NCI-H226 (cell line): Measurements from ENCODE around the gene PKP1.
"Not testable (repeated sequence)": the region's sequence is repeated elsewhere in the genome, so short reads cannot be mapped to it uniquely, and the experiment has no call there.

ENCODE experiments used
- DNase-seq: peaks from one replicate; pipeline ENCODE4 v3.0.0-alpha.2; 2015

The PKP1 gene

GRCh38 chr1:201282931-201283829, at the start of gene PKP1:
TSS of gene PKP1 (plus strand) at chr1:201283506. CDS start at chr1:201283703, 197 bp downstream.
- no peak for DNase-seq

- not testable (repeated sequence) for DNase-seq
Measured at GRCh38 chr1:201239646-201240045, 43.7 kb upstream of the PKP1 start.

- no peak for DNase-seq
Measured at GRCh38 chr1:201240171-201240570, 43.1 kb upstream of the PKP1 start.

GRCh38 chr1:201241736-201242135, 41.6 kb upstream of the PKP1 start:
- DNase-seq = no peak

- DNase-seq = no peak
Measured at GRCh38 chr1:201245082-201245481, 38.2 kb upstream of the PKP1 start.

- no peak for DNase-seq
Measured at GRCh38 chr1:201248721-201249559, 34.4 kb upstream of the PKP1 start.

DNA sequence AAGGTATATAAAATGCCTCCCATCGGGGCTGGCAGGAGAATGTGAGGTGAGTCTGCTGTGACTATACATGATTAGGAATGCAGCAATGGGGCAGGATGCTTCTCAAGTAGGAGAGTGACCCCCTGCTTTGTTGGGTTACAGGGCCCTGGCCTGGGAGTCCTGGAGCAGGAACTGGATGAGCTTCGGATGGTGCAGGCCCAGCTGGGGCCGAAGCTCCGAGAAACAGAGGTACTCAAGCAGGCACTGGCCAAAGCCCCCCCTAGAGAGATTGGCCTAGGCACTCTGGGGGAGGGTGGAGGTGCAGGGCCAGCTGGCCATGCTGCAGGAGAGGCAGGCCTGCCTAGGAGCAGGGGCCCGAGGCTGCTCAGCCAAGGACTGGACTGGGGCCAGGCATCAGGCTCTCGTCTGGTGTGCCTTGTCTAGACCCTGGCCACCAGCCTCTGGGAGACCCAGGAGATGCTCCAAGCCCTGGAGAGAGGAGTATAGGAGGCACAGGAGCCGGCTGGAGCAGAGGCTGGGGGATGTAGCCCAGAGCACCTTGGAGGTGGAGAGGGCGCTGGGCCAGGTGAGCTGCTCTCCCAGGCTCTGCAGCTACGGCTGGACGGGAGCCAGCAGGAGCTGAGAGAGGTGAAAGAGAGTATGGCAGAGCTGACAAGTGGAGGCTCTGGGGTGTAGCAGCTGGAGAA, 32.8 kb upstream of the PKP1 start:
- no peak for DNase-seq

DNA sequence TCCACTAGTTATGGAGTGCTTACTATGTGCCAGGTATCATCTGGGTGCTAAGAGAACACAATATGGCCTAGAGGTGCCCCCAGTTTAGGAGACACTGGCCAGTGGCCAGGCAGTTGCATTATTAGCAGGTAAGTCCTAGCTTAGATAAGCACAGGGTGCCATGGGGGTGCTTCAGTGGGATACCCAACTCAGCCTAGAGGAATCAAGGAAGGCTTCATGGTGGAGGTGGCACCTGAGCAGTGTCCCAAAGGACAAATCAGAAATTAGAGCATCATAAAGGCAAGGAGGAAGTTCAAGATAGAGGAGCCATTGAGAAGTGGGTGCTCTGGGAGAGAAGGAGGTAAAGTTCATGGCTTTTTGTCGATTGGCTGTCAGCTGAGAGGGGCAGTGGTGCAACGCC, 31.9 kb upstream of the PKP1 start:
- DNase-seq = no peak

DNA sequence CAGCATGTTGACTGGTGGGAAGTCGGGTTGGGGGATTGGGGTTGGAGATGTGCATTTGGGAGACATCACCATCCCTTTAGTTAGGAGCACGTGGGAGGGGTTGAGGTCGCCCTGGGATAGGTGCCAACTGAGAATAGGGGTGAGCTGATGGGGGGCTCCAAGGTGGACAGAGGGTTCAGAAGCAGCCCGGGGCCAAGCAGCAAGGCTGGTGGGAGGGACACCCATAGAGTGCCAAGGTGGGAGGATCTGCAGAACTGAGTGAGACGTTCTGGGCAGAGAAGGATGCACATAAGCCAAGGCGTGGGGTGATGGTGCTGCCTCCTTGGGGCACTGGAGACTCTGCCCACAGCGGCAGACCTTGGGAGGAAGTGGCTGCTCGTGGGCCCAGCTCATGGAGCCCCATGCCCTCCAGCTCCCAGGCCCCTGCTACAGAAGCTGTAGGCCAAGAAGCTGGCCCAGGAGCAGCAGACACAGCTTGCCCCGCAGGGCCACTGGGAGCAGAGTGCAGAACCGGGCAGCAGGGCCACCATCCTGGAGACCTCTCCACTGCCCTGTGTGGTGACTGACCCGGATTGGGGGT, 31.4 kb upstream of the PKP1 start:
- no peak for DNase-seq

GRCh38 chr1:201252944-201253371, 30.3 kb upstream of the PKP1 start:
- no peak for DNase-seq

- no peak for DNase-seq
Measured at GRCh38 chr1:201253411-201253810, 29.9 kb upstream of the PKP1 start.

DNA sequence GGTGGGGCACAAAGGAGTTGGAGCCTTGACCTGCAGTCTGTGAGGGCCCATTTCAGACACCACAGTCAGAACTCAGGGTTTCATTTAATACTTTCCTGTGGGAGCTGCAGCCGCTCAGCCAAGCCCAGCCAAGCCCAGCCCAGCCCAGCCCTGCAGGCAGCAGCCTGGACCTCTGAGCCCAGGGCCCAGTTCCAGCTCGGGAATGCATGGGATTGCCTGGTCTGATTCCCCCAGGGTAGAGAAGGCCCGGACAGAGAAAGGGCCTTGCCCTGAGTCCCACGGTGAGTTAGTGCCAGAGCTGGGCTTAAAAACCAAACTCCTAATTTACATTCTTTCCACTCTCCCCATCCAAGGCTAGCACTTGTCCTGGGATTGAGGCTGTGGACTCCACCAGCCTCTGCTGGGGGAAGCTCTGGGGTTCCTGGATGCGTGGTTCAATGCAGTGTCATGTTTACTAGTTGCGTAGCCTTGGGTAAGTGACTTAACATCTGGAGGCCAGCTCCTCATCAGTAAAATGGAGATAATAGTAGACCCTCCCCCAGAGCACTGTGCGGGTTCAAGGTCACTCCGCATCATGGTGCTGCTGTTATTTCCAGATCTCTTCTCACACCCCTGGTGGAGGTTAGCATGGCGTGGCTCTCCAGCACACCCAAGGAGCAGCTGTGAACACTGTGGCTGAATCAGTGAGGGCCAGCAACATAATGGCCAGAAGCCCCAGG, 29.2 kb upstream of the PKP1 start:
- no peak for DNase-seq

GRCh38 chr1:201254625-201255478, 28.5 kb upstream of the PKP1 start:
- no peak for DNase-seq

DNA sequence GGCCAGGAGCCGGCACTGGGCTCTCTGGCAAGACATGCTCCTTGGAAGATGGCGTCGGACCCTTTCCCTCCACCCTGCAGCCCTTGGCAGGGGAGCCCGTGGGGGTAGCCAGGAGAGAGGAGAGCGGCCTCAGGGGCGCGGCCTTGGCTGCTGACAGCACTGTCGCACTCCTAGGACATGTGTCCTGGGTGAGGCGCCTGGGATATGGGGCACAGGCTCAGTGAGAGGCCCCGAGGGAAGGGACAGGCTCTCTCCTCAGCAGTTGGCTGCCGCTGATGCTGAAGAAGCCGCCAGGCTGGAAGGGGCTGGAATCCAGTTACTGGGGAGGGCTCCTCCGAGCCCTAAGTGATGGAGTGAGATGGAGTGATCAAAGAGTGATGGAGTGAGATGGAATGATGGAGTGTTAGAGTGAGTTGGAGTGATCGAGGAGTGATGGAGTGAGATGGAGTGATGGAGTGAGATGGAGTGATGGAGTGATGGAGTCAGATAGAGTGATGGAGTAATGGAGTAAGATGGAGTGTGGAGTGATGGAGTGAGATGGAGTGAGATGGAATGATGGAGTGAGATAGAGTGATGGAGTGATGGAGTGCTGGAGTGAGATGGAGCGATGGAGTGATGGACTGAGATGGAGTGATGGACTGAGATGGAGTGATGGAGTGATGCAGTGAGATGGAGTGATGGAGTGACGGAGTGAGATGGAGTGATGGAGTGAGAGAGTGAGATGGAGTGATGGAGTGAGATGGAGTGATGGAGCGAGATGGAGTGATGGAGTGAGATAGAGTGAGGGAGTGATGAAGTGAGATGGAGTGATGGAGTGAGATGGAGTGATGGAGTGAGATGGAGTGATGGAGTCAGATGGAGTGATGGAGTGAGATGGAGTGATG, 27.6 kb upstream of the PKP1 start:
- no peak for DNase-seq

- DNase-seq = not testable (repeated sequence)
Measured at GRCh38 chr1:201258132-201258531, 25.2 kb upstream of the PKP1 start.

DNA sequence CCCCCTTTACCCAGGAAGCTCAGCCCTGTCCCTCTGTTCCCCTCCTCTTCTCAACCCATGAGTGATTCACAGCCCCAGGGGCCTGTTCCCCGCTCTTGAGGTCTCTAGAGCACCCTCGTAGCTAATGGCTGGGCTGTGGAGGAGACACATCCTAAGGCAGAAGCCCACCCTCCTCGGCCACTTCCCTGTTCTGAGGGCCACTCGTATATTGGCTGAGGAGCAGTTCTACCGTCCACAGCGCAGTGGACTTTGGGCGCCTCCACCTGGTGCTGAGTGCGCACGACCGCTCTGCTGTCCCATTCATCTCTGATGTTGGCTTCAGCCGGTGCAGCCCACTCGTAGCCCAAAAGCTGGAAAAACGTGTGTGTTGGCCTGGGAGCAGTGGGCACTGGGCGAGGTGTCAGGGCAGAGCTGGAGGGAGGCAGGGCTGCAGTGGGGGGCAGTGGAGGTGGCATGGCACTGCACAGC, 24.5 kb upstream of the PKP1 start:
- no peak for DNase-seq

- peak; percentile 38 for DNase-seq
Measured at GRCh38 chr1:201259476-201260235, 23.6 kb upstream of the PKP1 start.

- DNase-seq = no peak
Measured at GRCh38 chr1:201260236-201260590, 23.1 kb upstream of the PKP1 start.

DNA sequence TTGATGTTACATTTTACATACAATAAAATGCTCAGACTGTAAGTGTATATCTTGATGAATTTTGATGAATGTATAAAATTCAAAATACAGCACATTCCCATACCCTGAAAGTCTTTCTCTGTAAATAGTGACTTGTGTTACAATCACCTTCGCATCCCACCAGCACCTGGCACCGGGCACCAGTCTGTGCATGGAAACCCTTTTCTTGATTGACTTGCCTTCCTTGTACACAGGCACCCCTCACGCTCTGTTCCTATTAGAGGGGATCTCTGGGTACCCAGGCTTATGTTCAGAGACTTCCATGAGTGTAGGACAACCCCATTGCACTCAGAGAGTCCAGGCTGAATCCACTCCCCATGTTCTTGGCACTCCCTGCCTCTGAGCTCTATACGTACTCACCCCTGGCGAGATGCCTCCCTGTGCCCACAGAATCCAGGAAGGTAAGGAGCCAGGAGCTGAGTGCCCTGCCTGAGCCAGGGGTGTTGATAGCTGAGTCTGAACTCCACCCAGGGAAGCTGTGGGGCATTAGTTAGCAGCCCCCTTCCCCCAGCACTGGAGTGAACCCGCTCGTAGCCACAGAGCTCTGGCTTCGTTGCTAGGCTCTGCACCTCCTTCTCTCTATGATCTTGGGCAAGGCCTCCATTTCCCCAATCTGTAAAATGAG, 22.5 kb upstream of the PKP1 start:
- no peak for DNase-seq
